HG03571 (cell line): Measurements from ENCODE around the gene WDR1.

ENCODE experiments used
- ATAC-seq: cut with Tn5 transposase; IDR thresholded peaks from one replicate; pipeline ENCODE4 v1.9.1; 2021; ENCODE audit not compliant: unreplicated experiment

Gene WDR1

DNA sequence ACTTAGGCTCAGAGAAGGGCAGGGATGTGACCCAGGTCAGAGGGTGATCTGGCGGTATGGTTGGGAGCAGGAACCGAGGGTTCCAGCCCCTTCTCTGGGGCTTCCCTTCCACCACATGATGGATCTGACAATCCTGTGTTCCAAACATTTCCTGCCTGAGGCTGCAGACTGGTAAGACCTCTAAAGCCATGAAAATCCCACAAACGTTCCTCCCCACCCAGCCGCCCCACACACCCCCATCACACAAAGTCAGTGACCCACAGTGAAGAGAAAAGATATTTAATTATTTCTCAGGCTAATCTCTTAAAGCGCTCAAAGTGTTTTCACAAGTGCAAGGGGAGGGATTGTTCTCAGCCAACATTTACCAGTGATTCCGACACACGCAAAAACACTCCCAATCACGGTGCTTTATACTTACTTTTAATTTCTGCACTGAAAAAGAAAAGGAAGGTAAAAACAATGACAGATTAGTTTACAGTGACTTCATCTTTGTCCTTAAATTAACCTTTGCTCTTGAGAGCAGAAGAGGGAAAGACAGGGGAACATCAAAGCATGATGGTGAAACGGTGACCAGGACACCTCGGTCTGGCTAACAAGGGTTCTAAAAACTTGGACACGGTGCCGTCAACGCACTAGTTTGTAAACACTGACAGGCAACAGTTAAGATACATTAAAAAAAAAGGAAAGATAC lies 42.4 kb downstream of the WDR1 start:
- ATAC-seq: no peak

DNA sequence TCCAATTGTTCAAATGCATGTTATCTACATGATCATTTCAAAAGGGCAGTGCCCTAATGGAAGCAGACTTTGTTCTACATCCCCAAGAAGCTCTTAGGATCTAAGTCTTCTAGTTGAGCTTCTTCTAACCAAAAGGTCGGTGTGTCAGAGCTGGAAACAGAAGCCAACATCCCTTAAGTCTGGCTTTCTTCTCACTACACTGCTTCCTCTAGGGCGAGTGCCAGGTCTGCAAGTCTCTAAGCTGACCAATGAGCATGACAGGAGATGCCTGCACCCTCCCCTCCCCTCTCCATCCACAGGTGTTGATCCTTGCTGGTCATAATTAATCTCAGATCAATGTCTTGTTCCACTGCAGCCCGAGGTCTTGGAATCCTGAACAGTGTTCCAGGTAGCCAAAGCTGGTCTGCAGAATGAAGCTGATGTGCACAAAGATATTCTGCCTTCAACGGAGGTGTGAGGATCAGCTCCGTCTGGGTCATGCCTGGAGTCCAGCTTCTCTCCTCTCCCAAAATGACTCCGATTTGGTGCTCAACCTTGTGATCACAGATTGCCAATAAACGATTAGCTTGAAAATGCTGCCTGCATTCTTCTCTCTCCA lies 44.1 kb downstream of the WDR1 start:
- ATAC-seq: no peak

DNA sequence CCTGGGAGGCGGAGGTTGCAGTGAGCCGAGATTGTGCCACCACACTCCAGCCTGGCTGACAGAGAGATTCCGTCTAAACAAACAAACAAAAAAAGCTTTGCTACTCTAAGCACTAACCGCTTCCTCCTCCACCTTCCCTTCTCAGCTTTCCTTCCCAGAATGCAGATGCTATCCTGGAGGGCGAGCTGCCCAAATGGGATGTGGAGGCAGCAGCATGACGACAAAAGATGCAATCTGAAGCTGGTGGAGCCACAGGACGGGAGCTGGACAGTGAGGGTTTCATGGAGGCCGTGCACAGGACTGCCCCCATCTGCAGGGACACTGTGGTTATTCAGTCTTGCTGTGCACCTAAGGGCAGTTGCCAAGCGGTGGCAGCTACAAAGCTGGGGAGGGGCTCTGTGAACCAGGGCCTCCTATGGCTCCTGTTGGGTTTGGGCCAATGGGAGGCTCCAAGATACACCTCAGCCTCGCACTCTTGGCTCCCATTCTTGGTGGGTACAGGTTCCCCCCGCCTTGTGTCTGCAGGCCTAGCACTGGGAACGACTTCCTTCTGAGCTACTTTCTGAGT lies 47.4 kb downstream of the WDR1 start:
- ATAC-seq: no peak

DNA sequence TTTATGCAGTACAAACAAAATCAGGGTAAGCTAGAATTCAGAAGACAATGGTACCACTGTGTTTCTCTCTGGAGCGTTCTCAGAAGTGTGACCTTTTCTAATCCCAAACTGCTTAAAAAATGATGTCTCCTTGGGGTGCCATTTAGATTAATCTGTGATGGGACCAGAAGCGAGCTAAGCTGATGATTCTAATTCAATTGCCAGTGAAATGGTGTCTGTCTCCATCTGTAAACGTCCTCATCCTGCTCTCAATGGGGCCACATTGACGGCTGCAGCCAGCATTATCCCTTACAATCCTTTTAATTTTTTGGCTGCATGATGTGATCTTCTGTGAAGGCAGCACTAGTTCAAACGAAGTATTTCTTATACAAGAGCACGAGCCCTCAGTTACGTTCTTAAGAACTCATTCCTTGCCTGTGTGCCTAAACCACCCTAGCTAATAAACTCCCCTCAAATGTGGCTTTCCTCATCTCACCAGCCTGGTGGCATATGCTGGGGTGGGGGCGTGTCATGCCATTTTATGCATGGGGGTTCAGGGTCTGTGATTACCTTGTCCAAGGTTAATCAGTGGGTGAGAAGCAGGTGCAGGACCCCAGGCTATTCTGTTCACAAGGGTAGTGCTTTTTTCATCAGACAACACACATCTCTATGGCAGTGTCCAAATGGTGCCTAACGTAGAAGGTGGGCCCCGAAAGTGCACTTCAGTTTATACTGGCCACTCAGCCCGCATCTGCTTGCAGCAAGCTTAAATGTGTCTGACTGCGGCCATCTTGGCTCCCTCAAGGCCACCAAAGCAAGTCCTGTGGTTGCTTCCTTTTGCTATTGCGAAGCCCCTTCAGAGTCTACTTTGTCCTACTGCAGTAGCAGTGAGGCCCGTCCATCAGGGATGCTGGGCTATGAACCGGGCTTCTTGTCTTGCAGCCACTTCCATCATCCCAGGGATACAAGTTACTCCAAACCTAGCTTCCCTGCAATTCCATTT lies 49.6 kb downstream of the WDR1 start:
- ATAC-seq: no peak

DNA sequence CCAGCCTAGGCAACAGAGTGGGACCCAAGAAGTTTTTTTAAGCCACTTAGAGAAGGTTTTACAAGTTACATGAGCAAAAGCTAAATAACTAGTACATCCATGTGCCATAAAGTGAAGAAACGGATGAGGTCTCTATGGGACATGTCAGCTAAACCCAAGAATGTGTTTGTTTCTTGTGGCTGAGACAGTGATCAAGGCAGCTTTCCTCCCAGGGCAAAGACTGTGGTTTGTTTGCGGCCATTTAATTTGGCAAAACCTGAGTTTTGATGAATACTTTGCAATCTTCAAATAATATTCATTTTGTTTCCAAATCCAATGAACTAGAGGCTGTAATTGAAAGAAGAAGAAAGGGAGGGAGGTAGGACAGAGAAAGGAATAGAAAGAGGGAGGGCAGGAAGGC lies 50.4 kb downstream of the WDR1 start:
- no peak for ATAC-seq

DNA sequence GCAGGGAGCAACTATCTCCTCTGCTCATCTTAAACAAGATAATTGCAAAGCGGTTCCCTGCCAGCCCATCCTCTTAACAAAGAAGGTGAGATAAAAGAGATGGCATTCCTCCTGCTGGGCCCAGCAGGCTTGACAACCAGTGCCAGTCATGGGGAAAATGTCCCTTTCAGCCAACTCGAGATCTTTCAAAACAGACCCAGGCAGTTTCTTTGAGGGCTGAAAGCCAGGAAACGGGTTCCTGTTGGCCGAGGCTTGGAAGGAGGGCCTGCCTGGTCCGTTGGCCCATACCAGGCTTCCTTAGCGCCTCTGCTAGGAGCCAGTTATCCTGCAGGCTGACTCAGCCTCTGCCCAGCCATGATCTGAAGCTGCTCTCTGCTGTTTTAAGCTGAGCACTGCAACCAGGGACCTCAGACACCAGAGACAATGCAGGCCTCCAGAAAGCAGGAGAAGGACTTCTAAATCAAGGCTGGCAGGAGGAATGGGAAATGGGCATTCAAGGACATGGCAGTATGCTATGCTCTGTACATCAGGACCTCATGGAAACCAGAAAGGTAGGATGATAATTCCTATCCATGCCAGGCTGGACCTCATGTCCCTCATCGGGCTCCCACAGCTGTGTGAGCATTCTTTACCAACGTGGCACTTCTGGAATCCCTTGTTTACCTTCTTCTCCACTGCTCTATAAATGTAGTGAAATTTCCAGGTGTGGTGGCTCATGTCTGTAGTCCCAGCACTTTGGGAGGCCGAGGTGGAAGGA lies 52.9 kb downstream of the WDR1 start:
- no peak for ATAC-seq

DNA sequence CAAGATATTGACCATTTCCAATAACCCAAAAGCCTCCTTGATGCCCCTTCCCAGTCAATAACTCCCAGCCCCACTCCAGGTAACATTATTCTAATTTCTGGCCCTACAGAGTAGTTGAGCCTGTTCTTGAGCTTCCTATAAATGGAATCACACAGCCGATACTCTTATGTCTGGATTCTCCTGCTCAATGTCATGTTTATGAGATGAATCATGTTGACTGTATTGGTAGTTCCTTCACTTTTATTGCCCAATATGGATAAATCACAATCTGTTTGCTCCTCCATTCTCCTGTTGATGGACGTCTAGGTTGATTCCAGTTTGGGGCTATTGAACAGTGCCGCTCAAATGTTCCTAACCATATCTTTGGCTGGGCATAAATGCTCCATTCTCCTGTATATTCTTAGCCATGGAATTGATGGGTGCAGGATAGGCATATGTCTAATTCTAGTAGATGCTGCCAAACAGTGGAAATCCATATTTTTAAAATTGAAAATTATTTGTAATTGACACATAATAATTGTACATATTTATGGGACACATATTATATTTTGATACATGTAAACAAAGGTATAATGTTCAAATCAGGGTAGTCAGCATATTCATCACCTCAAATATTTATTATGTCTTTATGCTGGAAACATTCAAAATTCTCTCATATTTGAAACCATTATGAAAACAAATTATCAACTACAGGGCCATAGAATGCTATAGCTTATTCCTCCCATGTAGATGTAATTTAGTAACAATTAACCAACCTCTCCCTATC lies 54.8 kb downstream of the WDR1 start:
- no peak for ATAC-seq

DNA sequence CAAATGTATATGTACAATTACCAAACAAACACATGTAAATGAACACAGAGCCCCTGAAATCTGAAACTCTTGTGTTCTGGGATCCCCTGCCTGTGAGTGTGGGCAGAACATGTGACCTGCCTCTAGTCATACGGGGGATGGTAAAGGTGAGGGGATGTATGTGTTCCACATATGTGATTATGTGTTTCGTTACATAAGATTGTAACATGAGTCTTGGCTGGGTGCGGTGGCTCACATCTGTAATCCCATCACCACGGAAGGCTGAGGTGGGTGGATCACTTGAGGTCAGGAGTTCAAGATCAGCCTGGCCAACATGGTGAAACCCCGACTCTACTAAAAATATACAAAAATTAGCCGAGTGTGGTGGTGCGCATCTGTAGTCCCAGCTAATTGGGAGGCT lies 58.2 kb downstream of the WDR1 start:
- ATAC-seq: no peak

DNA sequence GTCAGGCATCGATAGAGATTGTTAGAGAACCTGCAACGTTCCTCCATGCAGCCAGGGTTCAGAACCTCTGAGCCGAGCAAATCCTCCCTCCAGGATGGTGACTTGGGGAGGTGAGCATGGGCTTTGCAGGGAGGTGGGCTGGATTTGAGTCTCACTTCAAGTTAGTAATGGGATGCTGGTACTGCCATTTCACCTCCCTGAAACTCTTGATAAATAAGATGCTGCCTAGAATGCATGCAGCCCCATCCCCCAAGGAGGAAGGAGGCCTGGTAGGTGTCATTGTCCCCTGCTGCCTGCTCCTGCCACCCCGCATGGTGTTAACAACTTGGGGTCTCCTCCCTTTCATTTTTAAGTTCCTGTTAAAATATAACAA lies 59.6 kb downstream of the WDR1 start:
- ATAC-seq: no peak

DNA sequence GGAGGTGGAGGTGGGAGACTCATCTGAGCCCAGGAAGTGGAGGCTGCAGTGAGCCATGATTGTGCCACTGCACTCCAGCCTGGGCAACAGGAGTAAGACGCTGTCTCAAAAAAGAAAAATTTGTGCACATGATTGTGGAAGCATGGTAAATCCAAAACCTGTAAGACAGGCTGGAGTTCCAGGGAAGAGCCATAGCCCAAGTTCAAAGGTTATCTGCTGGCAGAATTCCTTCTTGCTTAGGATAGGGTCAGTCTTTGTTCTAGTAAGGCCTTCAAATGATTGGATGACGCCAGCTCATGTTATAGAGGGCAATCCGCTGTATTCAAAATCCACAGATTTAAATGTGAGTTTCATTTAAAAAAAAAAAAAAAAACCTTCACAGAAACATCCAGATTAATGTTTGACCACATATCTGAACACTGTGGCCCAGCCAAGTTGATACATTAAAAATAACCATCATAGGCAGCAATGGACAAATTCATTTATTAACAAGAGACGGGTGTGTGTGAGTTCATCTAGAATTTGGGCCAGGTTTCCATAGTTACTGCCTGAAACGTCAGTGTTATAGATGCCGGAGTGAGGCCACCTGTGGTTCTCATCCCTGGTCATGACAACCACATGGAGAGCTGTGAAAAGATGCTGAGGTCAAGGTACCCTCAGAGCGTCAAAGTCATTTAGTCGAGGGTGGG lies 60.1 kb downstream of the WDR1 start:
- no peak for ATAC-seq

DNA sequence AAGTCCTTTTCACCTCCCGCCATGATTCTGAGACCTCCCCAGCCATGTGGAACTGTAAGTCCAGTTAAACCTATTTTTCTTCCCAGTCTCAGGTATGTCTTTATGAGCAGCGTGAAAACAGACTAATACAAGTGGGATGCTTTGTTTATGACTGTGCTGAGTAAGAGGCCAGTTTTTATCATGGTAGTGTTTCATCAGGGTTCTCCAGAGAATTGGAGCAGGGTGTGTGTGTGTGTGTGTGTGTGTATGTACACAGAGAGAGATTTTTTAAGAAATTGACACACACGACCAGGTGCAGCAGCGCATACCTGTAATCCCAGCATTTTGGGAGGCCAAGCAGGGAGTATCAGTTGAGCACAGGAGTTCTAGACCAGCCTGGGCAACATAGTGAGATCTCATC lies 60.7 kb downstream of the WDR1 start:
- no peak for ATAC-seq

DNA sequence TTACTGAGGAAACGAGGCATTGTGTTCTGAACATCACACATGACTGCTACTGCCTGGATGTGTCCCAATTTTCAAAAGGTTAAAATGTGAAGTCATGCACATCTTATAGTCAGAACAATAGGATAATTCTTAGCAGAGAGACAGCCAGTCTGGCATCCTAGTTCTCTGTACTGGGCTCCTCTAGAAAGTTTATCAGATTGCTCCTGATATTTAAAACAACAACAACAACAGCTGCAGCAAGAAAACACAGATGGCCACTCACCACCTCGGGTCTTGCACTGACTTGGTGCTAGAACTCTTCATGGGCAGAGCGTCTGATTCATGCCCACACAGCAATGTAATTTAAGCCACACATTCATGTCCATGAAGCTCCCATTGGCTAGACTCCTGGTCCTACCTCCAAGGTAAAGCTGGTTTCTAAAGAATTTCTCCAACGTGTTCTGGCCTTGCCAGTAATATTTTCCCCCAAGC lies 62.0 kb downstream of the WDR1 start:
- ATAC-seq: no peak

DNA sequence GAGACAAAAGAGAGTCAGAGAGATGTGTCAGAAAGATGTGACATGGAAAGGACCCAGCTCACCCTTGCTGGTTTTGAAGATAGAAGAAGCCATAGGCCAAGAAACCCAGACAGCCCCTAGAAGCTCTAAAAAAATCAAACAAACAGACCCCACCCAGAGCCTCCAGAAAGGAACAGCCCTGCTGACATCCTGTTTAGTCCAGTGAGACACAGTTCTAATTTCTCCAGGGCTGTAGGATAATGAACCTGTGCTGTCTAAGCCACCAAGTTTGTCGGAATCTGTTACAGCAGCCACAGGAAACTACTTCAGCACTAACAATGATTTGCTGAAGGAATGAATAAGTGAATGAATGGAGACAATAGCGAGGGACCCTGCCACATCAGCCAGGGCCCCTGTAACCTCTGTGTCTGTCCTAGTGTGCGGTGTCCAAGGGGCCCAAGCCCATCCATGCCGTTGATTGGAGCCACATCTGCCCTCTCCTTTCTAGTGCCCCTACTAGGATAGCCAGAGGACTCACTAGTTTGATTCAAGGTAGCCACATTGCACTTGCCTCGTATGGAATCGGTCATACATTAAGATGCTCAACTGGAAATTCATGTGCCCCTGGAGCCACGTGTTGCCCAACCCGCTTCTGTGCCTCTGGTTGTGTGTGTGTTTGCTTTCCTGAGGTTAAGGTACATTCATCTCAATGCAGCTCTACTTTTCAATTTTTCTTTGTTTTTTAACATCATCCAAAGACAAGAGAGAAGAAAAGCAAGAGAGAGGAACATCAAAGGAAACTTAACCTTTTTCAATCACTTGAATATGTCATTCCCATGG lies 62.8 kb downstream of the WDR1 start:
- no peak for ATAC-seq

DNA sequence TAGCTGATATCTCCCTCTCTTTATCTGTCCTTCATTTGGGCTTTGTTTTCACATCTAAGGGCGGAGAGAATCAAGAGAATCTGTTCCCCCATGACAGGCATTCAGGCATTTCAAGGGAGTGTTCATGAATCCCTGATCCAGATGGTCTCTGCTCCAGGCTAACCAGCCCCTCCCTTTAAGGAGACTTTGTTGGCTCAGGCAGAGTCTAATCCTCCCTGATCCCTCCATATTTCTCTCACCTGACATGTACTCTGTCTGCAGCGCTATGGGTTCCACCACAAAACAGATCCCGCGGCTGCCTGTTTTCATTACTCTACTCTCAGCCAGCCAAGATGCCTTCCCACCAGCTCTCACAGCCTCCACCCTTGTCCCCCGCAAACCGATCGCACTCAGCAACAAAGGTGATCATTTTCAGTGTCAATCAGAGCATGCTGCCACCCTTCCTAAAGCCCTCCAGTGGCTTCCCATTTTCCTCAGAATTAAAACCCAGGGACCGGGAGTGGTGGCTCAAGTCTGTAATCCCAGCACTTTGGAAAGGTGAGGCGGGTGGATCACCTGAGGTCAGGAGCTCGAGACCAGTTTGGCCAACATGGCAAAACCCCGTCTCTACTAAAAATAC lies 65.0 kb downstream of the WDR1 start:
- ATAC-seq: no peak

DNA sequence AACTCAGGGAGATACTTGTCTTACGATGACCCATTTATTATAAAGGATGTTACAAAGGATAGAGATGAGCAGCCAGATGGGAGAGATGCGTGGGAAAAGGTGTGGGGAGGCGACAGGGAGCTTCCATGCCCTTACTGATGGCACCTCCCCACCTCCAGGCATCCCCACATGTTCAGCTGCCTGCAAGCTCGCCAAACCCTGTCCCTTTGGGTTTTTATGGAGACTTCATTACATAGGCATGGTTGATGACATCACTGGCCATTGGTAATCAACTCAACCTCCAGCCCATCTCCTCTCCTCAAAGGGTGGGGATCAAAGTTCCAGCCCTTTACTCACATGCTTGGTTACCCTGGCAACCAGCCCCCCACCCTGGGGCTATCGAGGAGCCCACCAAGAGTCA lies 65.9 kb downstream of the WDR1 start:
- ATAC-seq: no peak

DNA sequence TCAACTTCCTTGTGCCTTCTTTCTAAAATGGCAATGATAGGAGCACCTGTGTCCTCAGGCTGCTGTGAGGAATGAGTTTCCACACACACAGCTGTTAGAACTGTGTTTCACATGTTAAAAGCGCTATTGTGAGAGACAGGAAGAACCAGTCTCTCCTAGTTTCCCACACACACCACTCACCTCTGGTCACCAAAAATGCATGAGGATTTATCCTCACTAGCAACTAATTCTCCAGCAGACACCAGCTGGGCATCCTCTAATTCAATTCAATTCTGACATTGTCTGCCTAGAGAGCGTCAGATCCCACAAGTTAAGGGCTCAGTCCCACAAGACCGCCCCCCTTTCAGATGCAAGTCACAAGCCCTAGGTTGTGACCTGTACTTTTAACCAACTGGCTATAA lies 66.3 kb downstream of the WDR1 start:
- no peak for ATAC-seq

DNA sequence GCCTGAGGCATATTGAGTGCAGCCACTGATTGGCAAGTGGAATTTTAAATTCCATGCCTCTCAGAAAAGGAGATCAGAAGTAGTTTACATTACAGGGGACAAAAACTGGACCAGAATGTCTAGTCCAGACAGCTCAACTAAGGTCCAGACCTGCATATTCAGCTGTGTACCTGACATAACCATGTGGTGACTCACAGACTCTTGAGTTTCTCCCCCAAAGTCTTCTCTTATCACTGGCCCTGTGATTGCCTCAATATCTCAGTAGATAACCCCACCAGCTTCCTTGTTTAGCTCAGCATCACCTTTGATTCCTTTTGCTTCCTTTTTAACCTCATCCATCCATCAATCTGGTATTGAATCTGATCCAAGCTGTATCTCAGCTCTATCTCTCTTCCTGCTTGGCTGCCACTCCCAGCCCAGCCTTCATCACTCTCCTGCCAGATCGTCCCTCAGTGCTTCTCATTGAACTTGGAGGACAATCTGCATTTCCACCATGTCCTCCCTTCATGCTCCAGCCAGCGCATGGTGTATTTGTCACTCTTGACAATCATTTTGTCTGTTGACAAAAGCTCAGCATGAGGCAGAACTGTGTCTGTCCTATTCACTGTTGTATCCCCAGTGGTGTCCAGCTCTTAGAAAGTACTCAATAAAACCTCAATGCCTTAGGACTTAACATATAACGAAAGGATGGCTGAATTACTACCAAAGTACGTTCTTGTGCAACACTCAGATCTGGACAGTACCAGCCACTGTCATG lies 67.5 kb downstream of the WDR1 start:
- ATAC-seq: no peak
